GM18507 (cell line): ENCODE data around the gene MIDN.
A peak's percentile ranks its signal among the peaks of the same experiment; 100 is the strongest.

ENCODE experiments used
- DNase-seq: peaks from one replicate; pipeline ENCODE4 v3.0.0; 2011; ENCODE audit warnings: low read depth; ENCODE audit not compliant: insufficient read length; ENCODE audit errors: extremely low spot score
- FAIRE-seq: peaks from 2 replicates; lab custom pipeline; 2011; peaks lifted over from hg19 to GRCh38; lab: Jason Lieb, UNC

MIDN gene

GRCh38 chr19:1255186-1256161 lies 7.1 kb downstream of the MIDN start:
- DNase-seq (no peak), FAIRE-seq (no peak)

GRCh38 chr19:1256646-1257474 lies 8.5 kb downstream of the MIDN start:
- no peak for FAIRE-seq
- no peak for DNase-seq

GRCh38 chr19:1257475-1258162 lies 9.2 kb downstream of the MIDN start:
- FAIRE-seq (no peak), DNase-seq (no peak)

GRCh38 chr19:1258163-1258492 lies 9.7 kb downstream of the MIDN start:
- no peak for DNase-seq
- FAIRE-seq, result no peak

- FAIRE-seq, result no peak
- DNase-seq, result no peak
These were observed 10.4 kb downstream of the MIDN start for GRCh38 chr19:1258707-1259205.

- FAIRE-seq (peak; percentile 93), DNase-seq (no peak)
These were observed 11.0 kb downstream of the MIDN start for GRCh38 chr19:1259206-1259875.

- no peak for DNase-seq
- FAIRE-seq, result peak; percentile 75
These were observed 11.7 kb downstream of the MIDN start for GRCh38 chr19:1259876-1260748.

- FAIRE-seq (peak; percentile 94), DNase-seq (peak; percentile 87)
These were observed 12.6 kb downstream of the MIDN start for GRCh38 chr19:1260749-1261537.

- no peak for FAIRE-seq
- no peak for DNase-seq
These were observed 13.1 kb downstream of the MIDN start for GRCh38 chr19:1261538-1261797.

- DNase-seq (no peak), FAIRE-seq (no peak)
These were observed 13.6 kb downstream of the MIDN start for GRCh38 chr19:1261798-1262622.

- no peak for FAIRE-seq
- no peak for DNase-seq
These were observed 14.3 kb downstream of the MIDN start for GRCh38 chr19:1262623-1263123.

GRCh38 chr19:1263188-1263587 lies 14.8 kb downstream of the MIDN start:
- DNase-seq (no peak), FAIRE-seq (peak; percentile 84)

GRCh38 chr19:1264801-1265614 lies 16.6 kb downstream of the MIDN start:
- FAIRE-seq (peak; percentile 81), DNase-seq (no peak)

- DNase-seq, result no peak
- no peak for FAIRE-seq
These were observed 17.3 kb downstream of the MIDN start for GRCh38 chr19:1265615-1266128.

GRCh38 chr19:1266129-1266915 lies 17.9 kb downstream of the MIDN start:
- FAIRE-seq, result peak; percentile 88
- DNase-seq, result peak; percentile 73
